Gastrocnemius medialis (tissue), 4 donors: ENCODE data around the gene CD58. TPM values are rescaled to one million over a fixed set of nuclear protein-coding genes. Genes with fewer than 3 reads are reported as not detected.

ENCODE experiments used
- ATAC-seq, 2 donors: fragments of 150-250 bp; one replicate each; pipeline ENCODE4 v1.9.1; 2016
- DNase-seq, 2 donors: peaks; one replicate each; pipeline ENCODE4 v3.0.0-alpha.2; 2019
- H3K27ac ChIP-seq, 4 donors: fragments of 200-600 bp; sonication (generic); 1 replicate in 1 of 4; 2 replicates in 3 of 4; pipeline ENCODE4 v1.5.1; 2016 to 2018; ENCODE audit warnings: mild to moderate bottlenecking in 2 of 4, moderate library complexity in 1 of 4
- H3K27me3 ChIP-seq, 3 donors: fragments of 200-600 bp; sonication (generic) in 2 of 3; 1 replicate in 1 of 3; 2 replicates in 2 of 3; pipeline versions ENCODE4 v1.5.1 to v1.6.0; 2016 to 2019; ENCODE audit warnings: mild to moderate bottlenecking in 1 of 3, moderate library complexity in 1 of 3
- H3K36me3 ChIP-seq, 2 donors: fragments of 200-600 bp; sonication (generic) in 1 of 2; one replicate each; pipeline ENCODE4 v1.5.1; 2017 to 2018
- H3K4me1 ChIP-seq, 2 donors: fragments of 200-600 bp; sonication (generic) in 1 of 2; one replicate each; pipeline ENCODE4 v1.5.1; 2016 to 2017; ENCODE audit warnings: mild to moderate bottlenecking in 2 of 2
- H3K4me3 ChIP-seq, 4 donors: fragments of 200-600 bp; sonication (generic) in 3 of 4; 1 replicate in 1 of 4; 2 replicates in 3 of 4; pipeline ENCODE4 v1.5.1; 2016 to 2019; ENCODE audit warnings: mild to moderate bottlenecking in 2 of 4
- H3K9me3 ChIP-seq, 3 donors: fragments of 200-600 bp; sonication (generic) in 2 of 3; 1 replicate in 1 of 3; 2 replicates in 2 of 3; pipeline ENCODE4 v1.5.1; 2016 to 2019
- CTCF ChIP-seq, 5 experiments: fragments of 450-650 bp in 3 of 5; fragments of 200-600 bp in 2 of 5; sonication (generic) in 2 of 5; IDR thresholded peaks in 4 of 5; conservative IDR thresholded peaks in 1 of 5; 1 replicate in 4 of 5; 2 replicates in 1 of 5; pipeline ENCODE4 v1.5.1; 2016 to 2019; ENCODE audit warnings: antibody characterized with exemption in 5 of 5, mild to moderate bottlenecking in 3 of 5, moderate library complexity in 3 of 5
- POLR2A ChIP-seq, 2 donors: fragments of 450-650 bp; IDR thresholded peaks; one replicate each; pipeline ENCODE4 v1.6.1; 2017; ENCODE audit warnings: antibody characterized with exemption in 2 of 2, mild to moderate bottlenecking in 2 of 2, moderate library complexity in 2 of 2
- in situ Hi-C, 4 donors: fragments of 200-750 bp; cut with MboI; loops; one replicate each; pipeline versions ENCODE4 v1.15.0 to v1.8.0; 2017; ENCODE audit warnings: low sequenced_read_pairs in 4 of 4
- intact Hi-C: fragments of 100-400 bp; cut with DNase I; formaldehyde crosslinking; loops from one replicate; pipeline ENCODE4 v1.15.1; 2023; ENCODE audit warnings: low total_unique reads
- total RNA-seq, 4 donors: library from RNA; depleted of rRNA; stranded (reverse); fragments of >200 nt; gene quantifications; one replicate each; pipeline versions ENCODE4 v1.1.0 to v1.2.3, GENCODE V29; 2016

The CD58 gene
- total RNA-seq, 4 donors from 2014 or later = 4.1 to 15.9 (median 10.2) TPM

GRCh38 chr1:116485071-116485735, 85.6 kb downstream of the CD58 start:
- intact Hi-C loops = loop anchor here (2.0 to 10.0 kb wide), 3 partner anchors 66 to 228 kb away; no protein-coding TSS in a partner anchor
- in situ Hi-C loops = loop anchor here (5.0 to 25.0 kb wide), 5 partner anchors 110 to 673 kb away; partner anchors contain the start of gene ATP1A1 (in 2 of the 4)
- H3K36me3 ChIP-seq = no peaks in the 10 kb centered on the region
- peak; percentile 72 to 80 for ATAC-seq
- H3K27ac ChIP-seq = peak overlapping the region in 3 of 4 donors; percentile 25 to 49 (median 48)
- TF ChIP-seq CTCF (IDR thresholded peaks at IDR 0.05 in 4 of 5, conservative IDR thresholded peaks at IDR 0.05 in 1 of 5) (peak; percentile 80 to 95 (median 93)), POLR2A (IDR thresholded peaks at IDR 0.05) (no peak)
- DNase-seq = peak; percentile 61 to 80
- H3K27me3 ChIP-seq = no peaks in the 10 kb centered on the region
- H3K4me1 ChIP-seq = peaks cover 4 to 36% of the 10 kb centered on the region in 2 donors
- no peak overlapping the region for H3K4me3 ChIP-seq
- no peaks in the 10 kb centered on the region for H3K9me3 ChIP-seq

GRCh38 chr1:116483481-116484309, 87.1 kb downstream of the CD58 start:
- ATAC-seq (peak in 1 of 2 donors; percentile 16), DNase-seq (no peak)
- intact Hi-C loops (loop anchor here (2.0 to 10.0 kb wide), 2 partner anchors 65 to 199 kb away; no protein-coding TSS in a partner anchor), in situ Hi-C loops (loop anchor here (5.0 to 25.0 kb wide), 4 partner anchors 109 to 671 kb away; partner anchors contain the start of gene ATP1A1 (in 2 of the 4))
- no peaks in the 10 kb centered on the region for H3K27me3 ChIP-seq
- H3K27ac ChIP-seq = peak overlapping the region in 2 of 4 donors; percentile 13 to 37
- TF ChIP-seq POLR2A (IDR thresholded peaks at IDR 0.05) (no peak), CTCF (IDR thresholded peaks at IDR 0.05 in 4 of 5, conservative IDR thresholded peaks at IDR 0.05 in 1 of 5) (no peak)
- H3K4me3 ChIP-seq = no peak overlapping the region
- H3K9me3 ChIP-seq = no peaks in the 10 kb centered on the region
- no peaks in the 10 kb centered on the region for H3K36me3 ChIP-seq
- H3K4me1 ChIP-seq = peaks cover 4 to 36% of the 10 kb centered on the region in 2 donors

GRCh38 chr1:116482490-116482889, 88.3 kb downstream of the CD58 start:
- Histone ChIP-seq H3K27ac (no peak overlapping the region), H3K36me3 (no peaks in the 10 kb centered on the region), H3K9me3 (no peaks in the 10 kb centered on the region), H3K27me3 (no peaks in the 10 kb centered on the region), H3K4me1 (peaks cover 12 to 33% of the 10 kb centered on the region in 2 donors), H3K4me3 (no peak overlapping the region)
- in situ Hi-C loops = loop anchor here (5.0 to 25.0 kb wide), 4 partner anchors 108 to 670 kb away; partner anchors contain the start of gene ATP1A1 (in 2 of the 4)
- intact Hi-C loops = loop anchor here (10.0 kb wide), 1 partner anchor 198 kb away; no protein-coding TSS in a partner anchor
- no peak for DNase-seq
- TF ChIP-seq POLR2A (IDR thresholded peaks at IDR 0.05) (no peak), CTCF (IDR thresholded peaks at IDR 0.05 in 4 of 5, conservative IDR thresholded peaks at IDR 0.05 in 1 of 5) (no peak)
- ATAC-seq = no peak

GRCh38 chr1:116481934-116482333, 88.9 kb downstream of the CD58 start:
- in situ Hi-C loops = loop anchor here (5.0 to 25.0 kb wide), 4 partner anchors 107 to 670 kb away; partner anchors contain the start of gene ATP1A1 (in 2 of the 4)
- H3K9me3 ChIP-seq = no peaks in the 10 kb centered on the region

More at GRCh38 chr1:116481934-116482333, 88.9 kb downstream of the CD58 start:
- DNase-seq (no peak), ATAC-seq (no peak)
- no peak for TF ChIP-seq CTCF (IDR thresholded peaks at IDR 0.05 in 4 of 5, conservative IDR thresholded peaks at IDR 0.05 in 1 of 5)
- TF ChIP-seq POLR2A (IDR thresholded peaks at IDR 0.05) = no peak
- Histone ChIP-seq H3K4me3 (no peak overlapping the region), H3K4me1 (peaks cover 18 to 33% of the 10 kb centered on the region in 2 donors), H3K36me3 (no peaks in the 10 kb centered on the region), H3K27me3 (no peaks in the 10 kb centered on the region), H3K27ac (no peak overlapping the region)
- intact Hi-C loops = loop anchor here (10.0 kb wide), 1 partner anchor 197 kb away; no protein-coding TSS in a partner anchor
